PC-3 (cell line): ENCODE data around the gene TMEFF1. TPM values are rescaled to one million over a fixed set of nuclear protein-coding genes. Genes with fewer than 3 reads are reported as not detected.
"Not testable (repeated sequence)": the region's sequence is repeated elsewhere in the genome, so short reads cannot be mapped to it uniquely, and the experiment has no call there.

ENCODE experiments used
- ATAC-seq: fragments of 200-7000 bp; cut with Tn5 transposase; 2 replicates; pipeline ENCODE4 v1.9.1; 2020; ENCODE audit warnings: mild to moderate bottlenecking, moderate library complexity
- BruUV-seq: library from RNA; stranded (reverse); fragments of 400-500 nt; replicated peaks from 2 replicates; lab custom pipeline; 2021; lab: Mats Ljungman, UMichigan
- CTCF ChIA-PET: fragments of 300-600 bp; sonication (Branson Sonifier 250); formaldehyde crosslinking; loops from one replicate; lab custom pipeline; 2022; ENCODE audit warnings: antibody characterized with exemption; lab: Charles Lee
- POLR2A ChIA-PET: fragments of 300-600 bp; sonication (Branson Sonifier 250); formaldehyde crosslinking; loops from one replicate; lab custom pipeline; 2022; ENCODE audit warnings: antibody characterized with exemption; ENCODE audit not compliant: unreplicated experiment; lab: Charles Lee
- DNase-seq: peaks from one replicate; pipeline ENCODE4 v3.0.0-alpha.2; 2015
- H2AFZ ChIP-seq: fragments of 300-600 bp; sonication (generic); 2 replicates; pipeline ENCODE4 v1.6.0; 2016; ENCODE audit warnings: antibody characterized with exemption, low read length
- H3F3A ChIP-seq: fragments of 300-600 bp; sonication (generic); one replicate; pipeline ENCODE4 v1.6.0; 2017; ENCODE audit warnings: antibody characterized with exemption, low read length, control low read depth, mild to moderate bottlenecking; ENCODE audit not compliant: unreplicated experiment
- H3K27ac ChIP-seq: fragments of 300-600 bp; sonication (generic); 2 replicates; pipeline ENCODE4 v1.5.1; 2016; ENCODE audit warnings: mild to moderate bottlenecking, low read length
- H3K27me3 ChIP-seq: fragments of 300-600 bp; sonication (generic); 2 replicates; pipeline ENCODE4 v1.6.1; 2016; ENCODE audit warnings: low read length, mixed read lengths
- H3K36me3 ChIP-seq: fragments of 300-600 bp; sonication (generic); 2 replicates; pipeline ENCODE4 v1.6.1; 2016; ENCODE audit warnings: low read depth, mixed run types, low read length, mixed read lengths
- H3K4me1 ChIP-seq: fragments of 300-600 bp; sonication (generic); 2 replicates; pipeline ENCODE4 v1.5.1; 2016; ENCODE audit warnings: low read length; ENCODE audit not compliant: insufficient read depth
- H3K4me2 ChIP-seq: fragments of 300-600 bp; sonication (generic); 2 replicates; pipeline ENCODE4 v1.6.0; 2016; ENCODE audit warnings: low read length
- H3K4me3 ChIP-seq: fragments of 300-600 bp; sonication (generic); 2 replicates; pipeline ENCODE4 v1.5.1; 2016; ENCODE audit warnings: mild to moderate bottlenecking, low read length, mixed read lengths
- H3K79me2 ChIP-seq: fragments of 300-600 bp; sonication (generic); 2 replicates; pipeline ENCODE4 v1.6.1; 2017; ENCODE audit warnings: low read length, mixed read lengths
- H3K9ac ChIP-seq: fragments of 300-600 bp; sonication (generic); 2 replicates; pipeline ENCODE4 v1.6.0; 2016; ENCODE audit warnings: mild to moderate bottlenecking, low read length
- H3K9me2 ChIP-seq: fragments of 300-600 bp; sonication (generic); replicated peaks from 2 replicates; pipeline ENCODE4 v1.6.1; 2016; ENCODE audit warnings: mixed run types, low read length, mixed read lengths
- H3K9me3 ChIP-seq: fragments of 300-600 bp; sonication (generic); 2 replicates; pipeline ENCODE4 v1.6.1; 2016; ENCODE audit warnings: low read length, mixed read lengths
- H4K20me1 ChIP-seq: fragments of 300-600 bp; sonication (generic); 2 replicates; pipeline ENCODE4 v1.6.1; 2016; ENCODE audit warnings: low read length, mixed read lengths
- EZH2phosphoT487 ChIP-seq: fragments of 300-600 bp; sonication (generic); IDR thresholded peaks from 2 replicates; pipeline ENCODE4 v1.6.1; 2018; ENCODE audit warnings: mild to moderate bottlenecking, antibody characterized with exemption, low read length, borderline replicate concordance
- intact Hi-C: fragments of 100-400 bp; cut with micrococcal nuclease; formaldehyde crosslinking; loops from 2 replicates; pipeline ENCODE4 v1.9.0; 2023
- total RNA-seq: library from RNA; depleted of rRNA; stranded (reverse); fragments of >200 nt; gene quantifications from 2 replicates; pipeline ENCODE4 v1.2.3, GENCODE V29; 2014
- TF ChIP-seq, protein P1 (sequence below): fragments of 300-600 bp; sonication (generic); conservative IDR thresholded peaks from 2 replicates; pipeline ENCODE4 v1.5.1; 2017; ENCODE audit warnings: antibody characterized with exemption, low read depth, mild to moderate bottlenecking, low read length

TMEFF1 gene
- total RNA-seq, 1 experiment from 2014 or later, result not detected

DNA sequence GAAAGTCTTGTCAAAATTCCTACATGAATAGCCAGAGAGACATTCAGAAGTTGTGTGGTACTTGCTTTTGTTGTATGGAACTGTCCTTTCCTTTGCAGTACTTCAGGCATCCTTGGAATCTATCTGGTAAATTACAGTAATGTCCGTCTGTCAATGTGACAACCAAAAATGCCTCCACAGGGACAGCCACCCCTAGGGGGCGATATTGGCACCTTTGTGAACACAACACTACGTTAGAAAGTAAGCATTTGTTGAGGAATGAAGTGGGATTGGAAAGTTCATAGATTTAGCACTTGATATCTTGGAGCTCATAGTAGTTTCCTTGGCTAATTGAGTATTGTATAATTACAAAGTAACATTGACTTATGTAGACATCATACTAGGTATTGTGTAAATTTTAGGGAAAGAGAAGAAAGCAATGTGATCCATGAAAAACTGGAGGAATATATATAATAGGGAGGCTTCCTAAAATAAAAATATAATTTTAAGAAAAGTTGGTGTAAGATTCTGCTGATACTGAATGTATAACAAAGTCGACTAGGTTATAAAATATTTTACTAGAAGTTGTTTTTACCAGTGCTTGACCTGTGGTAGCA is 32.7 kb downstream of the TMEFF1 start:
- H3K27ac ChIP-seq, result no peak overlapping the region
- ATAC-seq, result peak; percentile 55
- H2AFZ ChIP-seq, result no peak overlapping the region
- H3K27me3 ChIP-seq, result no peaks in the 10 kb centered on the region
- no peaks in the 10 kb centered on the region for H3K79me2 ChIP-seq
- no peak overlapping the region for H3K4me2 ChIP-seq
- H4K20me1 ChIP-seq, result no peaks in the 10 kb centered on the region
- CTCF ChIA-PET, result interaction anchor here (0.6 kb wide), 2 partner anchors 90 to 178 kb away, joined by 3 read pairs; no protein-coding TSS in a partner anchor
- H3K9ac ChIP-seq, result no peak overlapping the region
- no TSS peak for BruUV-seq
- intact Hi-C loops, result loop anchor here (1.0 kb wide), 1 partner anchor 90 kb away; no protein-coding TSS in a partner anchor
- no peak overlapping the region for H3K4me3 ChIP-seq
- no peaks in the 10 kb centered on the region for H3K4me1 ChIP-seq
- H3K36me3 ChIP-seq, result no peaks in the 10 kb centered on the region; the same call in 1 of the 2 replicates
- no peak for TF ChIP-seq EZH2phosphoT487
- TF ChIP-seq, protein P1, sequence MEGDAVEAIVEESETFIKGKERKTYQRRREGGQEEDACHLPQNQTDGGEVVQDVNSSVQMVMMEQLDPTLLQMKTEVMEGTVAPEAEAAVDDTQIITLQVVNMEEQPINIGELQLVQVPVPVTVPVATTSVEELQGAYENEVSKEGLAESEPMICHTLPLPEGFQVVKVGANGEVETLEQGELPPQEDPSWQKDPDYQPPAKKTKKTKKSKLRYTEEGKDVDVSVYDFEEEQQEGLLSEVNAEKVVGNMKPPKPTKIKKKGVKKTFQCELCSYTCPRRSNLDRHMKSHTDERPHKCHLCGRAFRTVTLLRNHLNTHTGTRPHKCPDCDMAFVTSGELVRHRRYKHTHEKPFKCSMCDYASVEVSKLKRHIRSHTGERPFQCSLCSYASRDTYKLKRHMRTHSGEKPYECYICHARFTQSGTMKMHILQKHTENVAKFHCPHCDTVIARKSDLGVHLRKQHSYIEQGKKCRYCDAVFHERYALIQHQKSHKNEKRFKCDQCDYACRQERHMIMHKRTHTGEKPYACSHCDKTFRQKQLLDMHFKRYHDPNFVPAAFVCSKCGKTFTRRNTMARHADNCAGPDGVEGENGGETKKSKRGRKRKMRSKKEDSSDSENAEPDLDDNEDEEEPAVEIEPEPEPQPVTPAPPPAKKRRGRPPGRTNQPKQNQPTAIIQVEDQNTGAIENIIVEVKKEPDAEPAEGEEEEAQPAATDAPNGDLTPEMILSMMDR, result peak; percentile 91
- no peaks in the 10 kb centered on the region for H3K9me3 ChIP-seq
- H3K9me2 ChIP-seq, result no peaks in the 10 kb centered on the region
- POLR2A ChIA-PET, result no interaction called here
- peak; percentile 87 for DNase-seq
- H3F3A ChIP-seq, result no peaks in the 10 kb centered on the region

DNA sequence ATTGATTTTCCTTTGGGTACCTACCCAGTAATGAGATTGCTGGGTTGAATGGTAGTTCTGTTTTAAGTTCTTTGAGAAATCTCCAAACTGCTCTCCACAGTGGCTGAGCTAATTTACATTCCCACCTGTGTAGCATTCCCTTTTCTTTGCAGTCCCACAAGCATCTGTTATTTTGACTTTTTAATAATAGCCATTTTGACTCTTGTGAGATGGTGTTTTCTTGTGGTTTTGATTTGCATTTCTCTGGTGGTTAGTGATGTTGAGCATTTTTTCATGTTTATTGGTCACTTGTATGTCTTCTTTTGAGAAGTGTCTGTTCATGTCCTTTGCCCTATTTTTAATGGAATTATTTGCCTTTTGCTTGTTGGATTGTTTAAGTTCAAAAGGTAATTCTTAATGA is 34.4 kb downstream of the TMEFF1 start:
- BruUV-seq, intact Hi-C loops, CTCF ChIA-PET: not testable (repeated sequence)

DNA sequence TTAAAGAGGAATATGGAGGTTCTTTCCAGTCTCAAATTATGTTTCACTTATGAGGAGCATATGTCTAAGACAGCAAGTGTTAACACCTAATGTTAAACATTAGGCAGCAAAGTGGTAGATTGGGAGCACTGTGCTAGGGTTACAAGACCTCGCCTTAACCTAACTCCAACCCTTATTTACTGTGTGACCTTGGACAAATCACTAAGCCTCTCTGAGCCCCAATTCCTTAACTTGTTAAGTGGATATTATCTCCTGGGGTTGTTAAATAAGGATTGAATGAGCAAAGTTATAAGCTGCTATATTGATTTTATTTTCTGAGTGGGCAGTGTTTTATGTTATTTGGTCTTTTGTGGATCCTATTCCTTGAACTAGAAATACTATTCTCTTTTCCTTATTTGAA is 38.3 kb downstream of the TMEFF1 start:
- POLR2A ChIA-PET, result no interaction called here
- Histone ChIP-seq H3K4me2 (no peak overlapping the region), H3K4me3 (no peak overlapping the region), H4K20me1 (no peaks in the 10 kb centered on the region), H3K9me3 (no peaks in the 10 kb centered on the region), H2AFZ (no peak overlapping the region), H3K4me1 (no peaks in the 10 kb centered on the region), H3K36me3 (no peaks in the 10 kb centered on the region), H3K27me3 (no peaks in the 10 kb centered on the region), H3F3A (no peaks in the 10 kb centered on the region), H3K9ac (no peak overlapping the region), H3K79me2 (no peaks in the 10 kb centered on the region), H3K27ac (no peak overlapping the region), H3K9me2 (no peaks in the 10 kb centered on the region)
- BruUV-seq, result no TSS peak
- CTCF ChIA-PET, result no interaction called here
- ATAC-seq (no peak), DNase-seq (no peak)
- intact Hi-C loops, result no loop called here
- TF ChIP-seq, protein P1, result no peak

More for the DNA sequence above, 34.4 kb downstream of the TMEFF1 start:
- H3K27me3 ChIP-seq, H3K9ac ChIP-seq, H3K4me1 ChIP-seq, H3K9me2 ChIP-seq, H3K4me3 ChIP-seq, H3F3A ChIP-seq, H3K9me3 ChIP-seq, H2AFZ ChIP-seq, H4K20me1 ChIP-seq, H3K79me2 ChIP-seq, H3K27ac ChIP-seq, ATAC-seq, POLR2A ChIA-PET, DNase-seq, H3K36me3 ChIP-seq, H3K4me2 ChIP-seq: not testable (repeated sequence)
